NB4 (cell line): ENCODE data around the gene LRP1B.

Source experiments
- DNase-seq: peaks from one replicate; pipeline ENCODE4 v3.0.0; 2010; ENCODE audit warnings: low read depth
- H3K4me3 ChIP-seq: one replicate; pipeline ENCODE4 v1.5.1; 2011; ENCODE audit warnings: mild to moderate bottlenecking, low read depth, low read length, moderate library complexity
- CTCF ChIP-seq: IDR thresholded peaks from one replicate; pipeline ENCODE4 v1.5.1; 2012; ENCODE audit warnings: low read depth, low read length
- MAX ChIP-seq: IDR thresholded peaks from 2 replicates; pipeline ENCODE4 v1.6.1; 2011; ENCODE audit warnings: low read depth, low read length
- MYC ChIP-seq: IDR thresholded peaks from 2 replicates; pipeline ENCODE4 v1.6.1; 2011; ENCODE audit warnings: low read depth, low read length
- POLR2A ChIP-seq: IDR thresholded peaks from 2 replicates; pipeline ENCODE4 v1.6.1; 2011; ENCODE audit warnings: mild to moderate bottlenecking; ENCODE audit not compliant: insufficient read length; ENCODE audit errors: extremely low read depth

The LRP1B gene

GRCh38 chr2:141242008-141242407, 888.8 kb downstream of the LRP1B start:
- TF ChIP-seq CTCF (no peak), POLR2A (no peak), MAX (no peak), MYC (no peak)
- DNase-seq = no peak
- no peak overlapping the region for H3K4me3 ChIP-seq

- TF ChIP-seq POLR2A (no peak), MAX (no peak), CTCF (no peak), MYC (no peak)
- H3K4me3 ChIP-seq = no peak overlapping the region
- DNase-seq = no peak
These were observed 904.3 kb downstream of the LRP1B start for GRCh38 chr2:141226560-141226959.

- no peak for DNase-seq
- no peak overlapping the region for H3K4me3 ChIP-seq
- no peak for TF ChIP-seq CTCF
- no peak for TF ChIP-seq MAX
- no peak for TF ChIP-seq POLR2A
- no peak for TF ChIP-seq MYC
These were observed 923.8 kb downstream of the LRP1B start for GRCh38 chr2:141207036-141207385.

GRCh38 chr2:141201016-141201565, 929.7 kb downstream of the LRP1B start:
- no peak for TF ChIP-seq POLR2A
- TF ChIP-seq MAX = no peak
- no peak for DNase-seq

GRCh38 chr2:141200191-141200590, 930.6 kb downstream of the LRP1B start:
- no peak for TF ChIP-seq MYC
- no peak for TF ChIP-seq MAX
- no peak for TF ChIP-seq POLR2A
- TF ChIP-seq CTCF = no peak
- no peak overlapping the region for H3K4me3 ChIP-seq
- no peak for DNase-seq

More at GRCh38 chr2:141201016-141201565, 929.7 kb downstream of the LRP1B start:
- H3K4me3 ChIP-seq = no peak overlapping the region

GRCh38 chr2:141199711-141200110, 931.1 kb downstream of the LRP1B start:
- no peak overlapping the region for H3K4me3 ChIP-seq
- DNase-seq = no peak
- TF ChIP-seq POLR2A = no peak
- no peak for TF ChIP-seq MYC

- no peak for TF ChIP-seq CTCF
- TF ChIP-seq POLR2A = no peak
- no peak for TF ChIP-seq MYC
- TF ChIP-seq MAX = no peak
- no peak overlapping the region for H3K4me3 ChIP-seq
- no peak for DNase-seq
These were observed 935.7 kb downstream of the LRP1B start for GRCh38 chr2:141195087-141195486.
